OCI-LY7 (cell line): ENCODE data around the gene PNRC2.

ENCODE experiments used
- CTCF ChIP-seq: fragments of 200-600 bp; sonication (generic); conservative IDR thresholded peaks from 2 replicates; pipeline ENCODE4 v1.5.1; 2014; ENCODE audit warnings: mild to moderate bottlenecking, antibody characterized with exemption, low read length, moderate library complexity, mixed read lengths
- EZH2phosphoT487 ChIP-seq: fragments of 200-600 bp; sonication (generic); IDR thresholded peaks from 2 replicates; pipeline ENCODE4 v1.6.1; 2018; ENCODE audit warnings: low read depth, borderline replicate concordance, mild to moderate bottlenecking, mixed run types, antibody characterized with exemption, low read length, moderate library complexity, mixed read lengths

- no peak for TF ChIP-seq CTCF
- TF ChIP-seq EZH2phosphoT487, result no peak
These were observed 38.2 kb downstream of the PNRC2 start for GRCh38 chr1:23997812-23998211.
